Tibial nerve (tissue), 4 donors: Measurements from ENCODE around the gene IGFL4. TPM values are rescaled to one million over a fixed set of nuclear protein-coding genes. Genes with fewer than 3 reads are reported as not detected.

Experiments used
- DNase-seq, 2 donors: peaks; one replicate each; pipeline ENCODE4 v3.0.0-alpha.2; 2019; ENCODE audit warnings: low spot score in 2 of 2
- H3K27ac ChIP-seq, 4 donors: fragments of 200-600 bp; sonication (generic) in 3 of 4; one replicate each; pipeline ENCODE4 v1.5.1; 2017 to 2019; ENCODE audit warnings: mild to moderate bottlenecking in 1 of 4
- H3K27me3 ChIP-seq, 2 donors: fragments of 200-600 bp; sonication (generic) in 1 of 2; one replicate each; pipeline versions ENCODE4 v1.5.1 to v1.6.0; 2017 to 2019
- H3K36me3 ChIP-seq, 3 donors: fragments of 200-600 bp; sonication (generic); one replicate each; pipeline ENCODE4 v1.5.1; 2018 to 2019
- H3K4me1 ChIP-seq, 4 donors: fragments of 200-600 bp; sonication (generic) in 3 of 4; one replicate each; pipeline ENCODE4 v1.5.1; 2017 to 2019
- H3K4me3 ChIP-seq, 4 donors: fragments of 200-600 bp; sonication (generic) in 3 of 4; one replicate each; pipeline ENCODE4 v1.5.1; 2017 to 2019; ENCODE audit warnings: mild to moderate bottlenecking in 1 of 4, moderate library complexity in 1 of 4
- H3K9me3 ChIP-seq, 4 donors: fragments of 200-600 bp; sonication (generic) in 3 of 4; one replicate each; pipeline ENCODE4 v1.5.1; 2017 to 2019
- EP300 ChIP-seq, 2 donors: sonication (generic); formaldehyde crosslinking; IDR thresholded peaks; one replicate each; pipeline ENCODE4 v1.6.1; 2017; ENCODE audit warnings: antibody characterized with exemption in 2 of 2, mild to moderate bottlenecking in 1 of 2
- POLR2A ChIP-seq, 2 donors: fragments of 450-650 bp; IDR thresholded peaks; one replicate each; pipeline ENCODE4 v1.6.1; 2017; ENCODE audit warnings: antibody characterized with exemption in 2 of 2, mild to moderate bottlenecking in 2 of 2, moderate library complexity in 2 of 2
- WGBS, 2 donors: methylation state at CpG; one replicate each; pipeline ENCODE4 v1.1.5; 2018; 5-methylcytosine and 5-hydroxymethylcytosine counted together
- total RNA-seq, 4 donors: library from RNA; depleted of rRNA; stranded (reverse); fragments of >200 nt; gene quantifications; one replicate each; pipeline ENCODE4 v1.1.0, GENCODE V29; 2016
- TF ChIP-seq, protein P1 (sequence below), 5 experiments: fragments of 200-600 bp in 3 of 5; fragments of 450-650 bp in 2 of 5; sonication (generic) in 3 of 5; IDR thresholded peaks; one replicate each; pipeline ENCODE4 v1.5.1; 2016 to 2019; ENCODE audit warnings: antibody characterized with exemption in 5 of 5, mild to moderate bottlenecking in 3 of 5, moderate library complexity in 2 of 5

Gene IGFL4
- total RNA-seq, 4 donors from 2014 or later, result 0.21 to 1.8 (median 0.89) TPM

GRCh38 chr19:46022061-46022430, 18.8 kb downstream of the IGFL4 start:
- Histone ChIP-seq H3K4me1 (peaks cover 0 to 2% (median 1%) of the 10 kb centered on the region in 4 donors), H3K27ac (no peak overlapping the region), H3K4me3 (no peak overlapping the region), H3K9me3 (no peaks in the 10 kb centered on the region), H3K36me3 (peaks cover 0 to 25% (median 0%) of the 10 kb centered on the region in 3 donors), H3K27me3 (peaks cover 2 to 51% of the 10 kb centered on the region in 2 donors)
- TF ChIP-seq EP300 (IDR thresholded peaks at IDR 0.05), result no peak
- TF ChIP-seq, protein P1, sequence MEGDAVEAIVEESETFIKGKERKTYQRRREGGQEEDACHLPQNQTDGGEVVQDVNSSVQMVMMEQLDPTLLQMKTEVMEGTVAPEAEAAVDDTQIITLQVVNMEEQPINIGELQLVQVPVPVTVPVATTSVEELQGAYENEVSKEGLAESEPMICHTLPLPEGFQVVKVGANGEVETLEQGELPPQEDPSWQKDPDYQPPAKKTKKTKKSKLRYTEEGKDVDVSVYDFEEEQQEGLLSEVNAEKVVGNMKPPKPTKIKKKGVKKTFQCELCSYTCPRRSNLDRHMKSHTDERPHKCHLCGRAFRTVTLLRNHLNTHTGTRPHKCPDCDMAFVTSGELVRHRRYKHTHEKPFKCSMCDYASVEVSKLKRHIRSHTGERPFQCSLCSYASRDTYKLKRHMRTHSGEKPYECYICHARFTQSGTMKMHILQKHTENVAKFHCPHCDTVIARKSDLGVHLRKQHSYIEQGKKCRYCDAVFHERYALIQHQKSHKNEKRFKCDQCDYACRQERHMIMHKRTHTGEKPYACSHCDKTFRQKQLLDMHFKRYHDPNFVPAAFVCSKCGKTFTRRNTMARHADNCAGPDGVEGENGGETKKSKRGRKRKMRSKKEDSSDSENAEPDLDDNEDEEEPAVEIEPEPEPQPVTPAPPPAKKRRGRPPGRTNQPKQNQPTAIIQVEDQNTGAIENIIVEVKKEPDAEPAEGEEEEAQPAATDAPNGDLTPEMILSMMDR (IDR thresholded peaks at IDR 0.05), result no peak
- TF ChIP-seq POLR2A (IDR thresholded peaks at IDR 0.05), result no peak
- DNase-seq, result no peak
- WGBS, 2 donors, result 39 to 60% methylated on average over 8 to 12 of the region's 12 CpGs

DNA sequence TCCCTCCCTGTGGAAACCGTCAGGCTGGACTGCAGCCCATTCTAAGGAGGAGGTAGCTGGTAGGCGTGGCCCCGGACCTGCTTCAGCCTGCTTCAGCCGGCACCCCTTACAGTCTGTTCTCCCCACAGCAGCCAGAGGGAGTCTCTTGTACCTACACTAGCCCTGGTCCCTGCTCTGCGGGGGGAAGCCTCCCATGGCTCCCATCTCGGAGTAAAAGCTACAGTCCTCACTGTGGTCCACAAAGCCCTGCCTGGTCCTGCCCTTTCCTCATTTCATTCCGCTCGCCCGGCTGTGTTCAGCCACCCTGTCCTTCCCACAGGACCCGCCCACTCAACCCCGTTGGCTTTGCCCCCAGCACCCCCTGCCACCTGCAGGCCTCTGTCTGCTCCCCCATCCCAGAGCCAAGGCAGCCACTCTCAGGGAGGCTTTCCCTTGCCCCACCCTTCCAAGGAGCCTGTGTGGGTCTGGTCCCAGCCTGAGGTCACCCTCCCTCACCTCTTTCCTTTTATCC, 19.2 kb downstream of the IGFL4 start:
- peaks cover 0 to 6% (median 4%) of the 10 kb centered on the region in 4 donors for H3K4me1 ChIP-seq
- peaks cover 0 to 25% (median 0%) of the 10 kb centered on the region in 3 donors for H3K36me3 ChIP-seq
- H3K27ac ChIP-seq, result no peak overlapping the region
- no peak for TF ChIP-seq POLR2A (IDR thresholded peaks at IDR 0.05)
- TF ChIP-seq, protein P1 (IDR thresholded peaks at IDR 0.05), result no peak
- no peak for TF ChIP-seq EP300 (IDR thresholded peaks at IDR 0.05)
- H3K27me3 ChIP-seq, result peaks cover 0 to 46% of the 10 kb centered on the region in 2 donors
- DNase-seq, result no peak
- no peak overlapping the region for H3K4me3 ChIP-seq
- no peaks in the 10 kb centered on the region for H3K9me3 ChIP-seq
- WGBS, 2 donors, result 53 to 68% methylated on average over 11 of the region's 11 CpGs

DNA sequence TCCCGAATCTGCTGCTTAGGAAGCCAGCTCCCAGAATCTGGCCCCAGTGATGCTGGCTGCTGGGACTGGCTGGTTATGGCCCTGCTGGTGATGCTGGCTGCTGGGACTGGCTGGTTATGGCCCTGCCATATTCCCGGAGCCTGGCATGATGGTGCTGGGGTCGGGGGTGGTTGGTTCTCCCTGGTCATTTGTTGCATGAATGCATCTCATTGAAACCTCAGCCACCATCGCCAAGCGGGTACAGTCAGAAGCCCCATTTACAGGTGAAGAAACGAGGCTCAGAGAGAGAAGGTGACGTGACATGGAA, 20.0 kb downstream of the IGFL4 start:
- H3K9me3 ChIP-seq, result no peaks in the 10 kb centered on the region
- DNase-seq, result no peak
- WGBS, 2 donors, result 86 to 88% methylated on average over 7 of the region's 7 CpGs
- H3K27me3 ChIP-seq, result peaks cover 0 to 46% of the 10 kb centered on the region in 2 donors
- no peak for TF ChIP-seq POLR2A (IDR thresholded peaks at IDR 0.05)
- no peak for TF ChIP-seq EP300 (IDR thresholded peaks at IDR 0.05)
- TF ChIP-seq, protein P1 (IDR thresholded peaks at IDR 0.05), result no peak
- peaks cover 0 to 13% (median 10%) of the 10 kb centered on the region in 4 donors for H3K4me1 ChIP-seq
- H3K27ac ChIP-seq, result no peak overlapping the region
- no peak overlapping the region for H3K4me3 ChIP-seq
- H3K36me3 ChIP-seq, result peaks cover 0 to 25% (median 0%) of the 10 kb centered on the region in 3 donors

DNA sequence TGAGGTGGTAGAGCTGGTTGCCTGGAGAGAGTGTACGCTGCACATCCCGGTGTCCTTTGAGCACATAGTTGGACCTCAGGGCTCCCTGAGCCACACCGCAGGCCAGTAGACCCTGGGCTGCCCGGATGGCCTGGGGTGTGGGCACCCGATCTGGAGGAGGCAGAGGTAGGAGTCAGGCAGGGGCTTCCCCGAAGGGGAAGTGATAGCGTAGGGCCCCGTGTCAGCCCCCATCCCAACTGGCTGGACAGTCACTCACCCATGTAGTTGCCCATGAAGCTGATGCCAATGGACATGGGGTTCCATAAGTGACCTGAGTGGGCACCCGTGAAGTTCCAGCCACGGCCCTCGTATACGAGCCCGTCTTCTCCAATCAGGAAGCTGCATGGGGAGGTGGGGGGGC, 21.5 kb downstream of the IGFL4 start:
- Histone ChIP-seq H3K4me1 (peaks cover 0 to 28% (median 21%) of the 10 kb centered on the region in 4 donors), H3K36me3 (peaks cover 0 to 25% (median 0%) of the 10 kb centered on the region in 3 donors), H3K4me3 (no peak overlapping the region), H3K27me3 (peaks cover 0 to 45% of the 10 kb centered on the region in 2 donors), H3K9me3 (no peaks in the 10 kb centered on the region), H3K27ac (no peak overlapping the region)
- DNase-seq, result no peak
- TF ChIP-seq, protein P1 (IDR thresholded peaks at IDR 0.05), result no peak
- TF ChIP-seq POLR2A (IDR thresholded peaks at IDR 0.05), result no peak
- TF ChIP-seq EP300 (IDR thresholded peaks at IDR 0.05), result no peak
- 75 to 87% methylated on average over 7 to 13 of the region's 13 CpGs for WGBS, 2 donors

- TF ChIP-seq POLR2A (IDR thresholded peaks at IDR 0.05) (no peak), EP300 (IDR thresholded peaks at IDR 0.05) (no peak)
- TF ChIP-seq, protein P1 (IDR thresholded peaks at IDR 0.05), result no peak
- Histone ChIP-seq H3K27me3 (peaks cover 0 to 43% of the 10 kb centered on the region in 2 donors), H3K9me3 (no peaks in the 10 kb centered on the region), H3K4me3 (no peak overlapping the region), H3K27ac (no peak overlapping the region), H3K36me3 (peaks cover 0 to 25% (median 0%) of the 10 kb centered on the region in 3 donors), H3K4me1 (peaks cover 0 to 28% (median 21%) of the 10 kb centered on the region in 4 donors)
- WGBS, 2 donors, result 88 to 97% methylated on average over 10 of the region's 10 CpGs
- no peak for DNase-seq
Measured at GRCh38 chr19:46018729-46019251, 22.0 kb downstream of the IGFL4 start.
